AG08396 (cell line): ENCODE measurements around the gene COBL.
A peak's percentile ranks its signal among the peaks of the same experiment; 100 is the strongest.
"Not testable (repeated sequence)": the region's sequence is repeated elsewhere in the genome, so short reads cannot be mapped to it uniquely, and the experiment has no call there.

ENCODE experiments used
- DNase-seq: peaks from one replicate; pipeline ENCODE4 v3.0.0; 2012; ENCODE audit warnings: low spot score, mixed read lengths

The COBL gene

DNA sequence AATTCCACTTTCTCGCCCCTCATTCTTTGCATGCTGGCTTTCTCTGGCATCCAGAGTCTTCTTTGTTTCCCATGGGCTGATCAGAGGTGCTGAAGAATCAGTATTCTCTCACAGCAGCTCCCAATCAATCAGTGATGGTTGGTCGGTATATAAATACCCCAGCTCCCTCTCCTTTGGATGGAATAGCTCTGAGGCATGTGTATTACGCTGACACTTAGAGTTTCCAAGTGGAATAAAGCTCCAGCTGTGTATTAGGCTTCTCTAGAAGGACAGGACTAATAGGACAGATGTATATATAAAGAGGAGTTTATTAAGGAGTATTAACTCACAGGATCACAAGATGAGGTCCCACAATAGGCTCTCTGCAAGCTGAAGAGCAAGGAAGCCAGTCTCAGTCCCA is 315.7 kb downstream of the COBL start:
- no peak for DNase-seq

GRCh38 chr7:50994753-50995319 is 321.8 kb downstream of the COBL start:
- no peak for DNase-seq

- not testable (repeated sequence) for DNase-seq
Observed at GRCh38 chr7:50990214-50990613, 326.4 kb downstream of the COBL start.

GRCh38 chr7:50988988-50989387 is 327.6 kb downstream of the COBL start:
- DNase-seq: no peak

DNA sequence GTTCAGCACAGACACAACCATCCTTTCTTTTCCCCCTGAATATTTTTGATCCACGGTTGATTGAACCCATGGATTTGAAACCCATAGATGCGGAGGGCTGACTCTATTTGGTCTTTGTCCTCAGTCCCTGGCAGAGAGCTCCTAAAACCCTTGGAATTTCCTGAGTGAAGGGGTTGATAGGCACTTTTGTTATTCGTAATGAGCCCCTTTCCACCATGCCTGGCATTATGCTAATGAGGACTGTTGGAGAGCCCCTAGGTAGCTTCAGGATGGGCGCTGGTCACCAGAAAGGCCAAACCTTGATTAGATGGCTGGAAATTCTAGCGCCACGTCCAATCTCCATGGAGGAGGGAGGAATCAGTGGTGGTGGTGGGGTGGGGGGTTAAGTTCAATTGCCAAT is 328.1 kb downstream of the COBL start:
- no peak for DNase-seq

DNA sequence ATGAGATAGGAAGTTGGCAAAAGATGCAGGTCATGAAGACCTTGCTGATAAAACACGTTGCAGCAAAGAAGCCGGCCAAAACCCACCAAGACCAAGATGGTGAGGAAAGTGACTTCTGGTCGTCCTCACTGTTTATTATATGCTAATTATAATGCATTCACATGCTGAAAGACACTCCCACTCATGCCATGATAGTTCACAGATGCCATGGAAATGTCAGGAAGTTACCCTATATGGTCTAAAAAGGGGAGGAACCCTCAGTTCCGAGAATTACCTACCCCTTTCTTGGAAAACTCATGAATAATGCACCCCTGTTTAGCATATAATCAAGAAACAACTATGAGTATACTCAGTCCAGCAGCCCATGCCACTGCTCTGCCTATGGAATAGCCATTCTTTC is 331.5 kb downstream of the COBL start:
- no peak for DNase-seq

DNA sequence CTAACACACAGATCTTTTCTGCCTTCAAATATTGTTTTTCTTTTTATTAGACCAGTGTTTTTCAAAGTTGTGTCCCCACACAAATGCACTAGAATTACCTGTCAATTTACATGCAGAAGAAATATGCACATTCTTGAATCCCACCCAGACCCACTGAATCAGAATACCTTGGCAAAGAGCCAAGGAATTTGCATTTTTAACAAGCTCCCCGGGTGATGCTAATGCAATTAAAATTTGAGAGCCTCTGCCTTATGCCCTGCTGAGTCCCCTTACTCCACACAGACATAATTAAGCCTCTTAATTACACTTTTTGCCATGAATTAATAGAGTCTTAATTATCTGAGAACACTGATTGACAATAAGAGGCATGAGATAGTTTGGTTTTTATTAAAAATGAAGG is 332.8 kb downstream of the COBL start:
- no peak for DNase-seq

DNA sequence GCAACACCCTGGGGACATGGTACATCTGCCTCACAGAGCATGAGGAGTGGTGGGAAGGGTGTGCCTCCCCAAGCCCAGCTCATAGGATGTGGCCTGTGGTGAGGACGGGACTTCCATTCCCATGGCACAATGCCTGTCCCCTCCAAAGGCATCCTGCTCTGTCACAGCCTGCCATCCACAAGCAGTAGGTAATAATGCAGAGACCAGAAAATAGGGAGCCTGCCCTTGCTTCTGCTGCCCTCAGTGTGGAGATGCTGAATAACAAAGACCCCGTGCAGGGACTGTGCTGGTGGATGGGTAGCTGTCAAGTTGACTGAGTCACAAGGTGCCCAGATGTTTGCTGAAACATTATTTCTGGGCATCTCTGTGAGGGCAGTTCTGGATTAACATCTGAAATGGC is 334.0 kb downstream of the COBL start:
- DNase-seq: no peak

DNA sequence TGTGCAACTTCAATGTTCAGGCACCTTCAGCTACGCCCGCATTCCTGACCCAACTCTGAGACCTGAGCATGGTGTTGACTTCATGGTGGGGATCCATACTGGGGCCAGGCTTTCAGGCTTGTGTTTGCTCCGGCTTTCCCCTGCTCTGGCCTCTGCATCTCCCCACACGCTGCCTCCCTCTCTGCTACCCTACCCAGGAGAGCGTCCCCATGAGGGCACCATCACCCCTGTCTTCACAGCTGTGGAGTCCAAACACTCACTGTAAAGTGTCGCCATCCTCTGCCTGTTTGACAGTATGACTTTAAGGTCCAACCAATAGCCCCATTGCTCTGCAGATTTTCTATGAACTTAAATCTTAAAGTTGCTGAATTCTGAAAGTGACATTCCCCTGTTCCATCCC is 334.9 kb downstream of the COBL start:
- no peak for DNase-seq

DNA sequence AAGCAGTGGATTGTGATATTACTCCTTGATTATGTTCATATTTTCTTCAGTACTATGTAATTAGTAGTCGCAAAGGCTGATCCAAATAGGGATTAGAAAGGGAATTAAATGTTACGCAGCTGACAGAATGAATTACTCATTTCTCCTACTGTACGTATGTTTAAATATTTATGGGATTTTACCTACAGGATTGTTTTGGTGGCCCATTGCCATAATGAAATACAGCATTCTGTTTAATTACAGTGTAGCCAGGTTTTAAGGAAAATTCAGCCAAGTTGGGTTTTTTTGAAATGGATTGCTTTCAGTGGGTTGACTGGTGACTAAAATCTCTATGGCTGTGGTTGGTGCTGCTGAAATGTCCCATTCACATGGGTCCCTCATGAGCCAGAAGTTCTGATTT is 336.2 kb downstream of the COBL start:
- no peak for DNase-seq

DNA sequence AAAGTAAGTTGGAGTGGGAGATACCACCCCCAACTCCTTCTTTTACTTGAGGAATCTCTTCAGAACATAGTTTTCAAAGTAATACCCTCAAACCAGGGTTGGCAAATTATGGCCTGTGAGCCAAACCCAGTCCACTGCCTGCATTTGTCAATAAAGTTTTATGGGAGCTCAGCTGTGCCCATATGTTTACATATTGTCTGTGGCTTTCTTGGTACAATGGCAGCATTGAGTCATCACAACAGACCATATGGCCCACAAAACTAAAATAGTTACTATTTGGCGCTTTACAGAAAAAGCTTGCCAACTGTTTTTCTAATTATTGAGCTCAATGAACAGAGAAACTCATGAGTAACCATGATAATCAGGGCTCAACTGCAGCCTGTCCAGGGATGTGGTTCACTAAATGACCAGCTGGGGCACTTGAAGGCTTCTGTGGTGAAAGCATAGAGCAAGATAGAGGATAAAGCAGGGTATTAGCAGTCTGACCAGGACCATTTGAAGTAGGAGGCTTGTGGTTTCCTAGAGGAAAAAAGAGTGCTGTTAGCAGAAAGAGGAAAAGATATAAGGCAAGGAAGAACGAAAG is 337.9 kb downstream of the COBL start:
- peak; percentile 18 for DNase-seq

DNA sequence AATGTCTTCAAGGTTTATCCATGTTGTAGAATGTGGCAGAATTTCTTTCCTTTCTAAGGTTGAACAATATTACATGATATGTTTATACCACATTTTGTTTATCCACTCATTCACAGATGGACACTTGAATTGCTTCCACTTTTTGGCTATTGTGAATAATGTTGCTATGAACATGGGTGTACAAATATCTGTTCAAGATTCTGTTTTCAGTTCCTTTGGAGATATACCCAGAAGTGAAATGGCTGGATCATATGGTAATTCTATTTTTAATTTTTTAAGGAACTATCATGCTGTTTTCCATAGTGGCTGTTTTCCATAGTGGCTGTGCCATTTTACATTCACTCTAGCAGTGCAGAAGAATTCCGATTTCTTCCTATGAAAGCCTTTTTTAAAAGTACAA is 339.2 kb downstream of the COBL start:
- DNase-seq: no peak

DNA sequence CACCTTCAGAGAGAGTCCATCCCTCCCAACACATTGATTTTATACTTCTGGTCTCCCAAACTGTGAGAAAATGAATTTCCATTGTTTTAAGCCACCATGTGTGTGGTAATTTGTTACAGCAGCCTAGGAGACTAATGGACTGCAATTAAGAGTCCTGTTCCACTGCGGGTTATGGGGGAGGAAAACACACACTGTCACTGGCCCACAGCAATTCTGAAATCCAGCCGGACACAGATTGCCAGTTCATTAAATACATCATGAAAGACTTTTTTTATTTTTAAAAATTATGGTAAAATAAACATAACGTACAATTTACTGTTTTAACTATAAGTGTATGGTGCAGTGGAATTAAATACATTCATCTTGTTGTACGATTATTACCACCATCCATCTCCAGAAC is 340.5 kb downstream of the COBL start:
- no peak for DNase-seq

- DNase-seq: no peak
Observed at GRCh38 chr7:50974240-50974639, 342.4 kb downstream of the COBL start.

- DNase-seq: no peak
Observed at GRCh38 chr7:50973814-50974213, 342.8 kb downstream of the COBL start.

DNA sequence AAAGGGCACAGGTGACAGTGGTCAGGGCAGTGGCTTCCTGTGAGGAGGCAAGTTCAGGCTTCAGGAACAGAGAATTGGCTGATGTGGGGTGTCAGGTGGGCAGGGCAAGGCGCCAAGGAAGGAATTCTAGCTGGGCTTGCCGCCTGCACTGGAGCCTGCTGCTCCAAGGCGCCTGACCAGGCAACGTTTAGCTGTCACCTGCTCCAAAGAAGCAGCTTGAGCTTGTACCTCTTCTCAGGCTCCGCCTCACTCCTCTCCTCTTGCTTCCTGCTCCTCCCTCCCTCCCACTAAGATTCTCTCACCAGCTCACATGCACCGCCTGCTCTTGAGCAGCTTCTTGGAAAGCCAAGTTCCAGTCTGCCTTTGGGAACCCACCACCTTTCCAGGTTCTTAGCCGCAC is 346.5 kb downstream of the COBL start:
- no peak for DNase-seq
